Measurements from ENCODE around the gene C1orf53.

The C1orf53 gene

DNA sequence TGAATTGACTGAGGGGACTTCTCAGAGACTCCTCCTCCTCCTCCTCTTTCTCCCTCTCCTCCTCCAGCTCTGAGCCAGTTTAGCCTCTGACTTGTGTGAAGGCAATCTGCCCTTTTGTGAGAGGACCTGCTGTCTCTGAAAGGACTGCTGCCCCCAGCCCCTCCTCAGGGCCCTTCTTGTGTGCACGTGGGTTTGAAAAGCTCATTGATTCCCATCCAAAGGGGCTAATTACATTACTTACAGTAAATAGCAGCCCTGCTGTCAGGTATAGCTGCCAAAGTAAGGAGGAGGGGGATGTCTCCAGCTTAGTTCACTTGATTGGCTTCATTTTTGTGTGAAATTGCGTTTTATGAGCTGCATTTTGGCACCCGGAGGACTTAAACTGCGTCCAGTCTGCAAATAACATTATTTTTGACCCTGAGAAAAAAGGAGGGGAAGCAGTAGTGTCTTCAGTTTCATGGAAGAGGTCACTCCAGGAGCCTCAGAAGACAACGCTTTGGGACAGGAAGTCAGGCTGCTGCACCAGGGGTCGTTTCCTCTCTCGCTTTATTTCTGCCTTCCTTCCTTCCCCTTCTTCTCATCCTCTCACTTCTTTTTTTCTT, 12.9 kb downstream of the C1orf53 start:
- no peak for TF ChIP-seq CTCF (IDR thresholded peaks at IDR 0.05; ENCODE audit: extremely low read depth, insufficient read depth, missing control alignments)
- no peak for DNase-seq (ENCODE audit: low spot score)

GRCh38 chr1:197915862-197916499, 13.6 kb downstream of the C1orf53 start:
- DNase-seq (ENCODE audit: low spot score): peak; percentile 36
- TF ChIP-seq CTCF (IDR thresholded peaks at IDR 0.05; ENCODE audit: extremely low read depth, insufficient read depth, missing control alignments): peak; percentile 26
- in situ Hi-C loops (cut with MboI; ENCODE audit: low pct_unique_long_range_greater_than_20kb, low sequenced_read_pairs, unreplicated experiment): no loop called here

More for the DNA sequence above, 12.9 kb downstream of the C1orf53 start:
- in situ Hi-C loops (cut with MboI; ENCODE audit: low pct_unique_long_range_greater_than_20kb, low sequenced_read_pairs, unreplicated experiment): no loop called here

DNA sequence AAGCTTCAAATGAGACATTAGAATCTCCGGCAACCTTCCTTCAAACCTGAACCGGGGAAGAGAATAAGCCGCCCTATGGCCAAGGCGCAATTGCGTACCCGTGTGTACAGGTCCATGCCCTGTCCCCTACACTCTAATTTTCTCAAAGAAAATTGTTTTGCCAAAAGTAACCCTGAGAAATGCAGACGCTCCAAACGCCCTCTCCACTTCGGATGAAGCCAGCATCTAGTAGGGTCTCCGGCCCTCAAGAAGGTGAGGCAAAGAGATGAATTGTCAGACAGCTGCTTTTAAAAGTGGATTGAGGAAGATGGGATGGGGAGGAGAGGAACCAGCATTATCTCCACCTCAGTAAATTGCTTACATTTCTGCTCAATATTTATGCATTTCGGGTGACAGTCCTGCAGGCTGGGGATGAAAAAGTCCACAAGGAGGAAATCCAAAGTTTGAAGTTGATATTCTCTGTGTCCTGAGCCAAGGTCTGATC, 14.1 kb downstream of the C1orf53 start:
- in situ Hi-C loops (cut with MboI; ENCODE audit: low pct_unique_long_range_greater_than_20kb, low sequenced_read_pairs, unreplicated experiment): no loop called here
- no peak for TF ChIP-seq CTCF (IDR thresholded peaks at IDR 0.05; ENCODE audit: extremely low read depth, insufficient read depth, missing control alignments)

DNA sequence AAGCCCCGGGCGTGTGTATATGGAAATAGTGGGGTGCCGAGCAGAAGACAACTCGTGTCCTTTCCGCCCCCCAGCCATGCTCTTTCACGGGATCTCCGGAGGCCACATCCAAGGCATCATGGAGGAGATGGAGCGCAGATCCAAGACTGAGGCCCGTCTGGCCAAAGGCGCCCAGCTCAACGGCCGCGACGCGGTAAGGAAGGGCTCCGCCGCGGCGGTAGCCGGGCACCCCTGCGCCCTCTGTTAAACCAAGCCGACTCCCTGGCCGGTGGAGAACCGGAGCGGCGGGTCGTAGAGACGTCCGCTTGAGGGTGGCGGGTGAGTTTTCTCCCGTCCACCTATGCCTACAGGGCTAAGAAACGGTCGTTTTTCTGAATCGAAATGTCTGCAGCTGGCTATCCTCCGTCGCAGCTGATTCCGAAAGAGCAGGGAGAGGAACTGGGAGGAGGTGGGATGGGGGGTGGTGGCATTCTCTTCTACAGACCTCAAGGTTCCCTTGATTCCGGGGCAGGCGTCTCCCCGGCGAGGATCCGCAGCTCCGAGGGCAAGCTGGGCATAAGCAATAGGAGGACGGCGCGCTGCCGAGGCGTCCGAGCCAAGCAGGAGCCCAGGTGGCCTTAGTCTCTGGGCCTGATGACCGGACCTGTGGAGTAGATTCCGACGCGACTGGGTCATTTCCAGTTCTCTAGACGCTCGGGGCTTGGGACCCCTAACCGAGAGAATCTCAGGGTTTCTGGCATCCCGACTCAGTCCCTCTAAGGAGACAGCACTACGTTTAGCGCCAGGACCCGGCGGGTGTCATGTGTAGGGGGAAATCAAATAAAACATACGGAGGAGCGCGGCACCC, 15.6 kb downstream of the C1orf53 start:
- DNase-seq (ENCODE audit: low spot score): peak; percentile 19
- in situ Hi-C loops (cut with MboI; ENCODE audit: low pct_unique_long_range_greater_than_20kb, low sequenced_read_pairs, unreplicated experiment): no loop called here
- TF ChIP-seq CTCF (IDR thresholded peaks at IDR 0.05; ENCODE audit: extremely low read depth, insufficient read depth, missing control alignments): no peak

More for the DNA sequence above, 14.1 kb downstream of the C1orf53 start:
- peak; percentile 24 for DNase-seq (ENCODE audit: low spot score)

DNA sequence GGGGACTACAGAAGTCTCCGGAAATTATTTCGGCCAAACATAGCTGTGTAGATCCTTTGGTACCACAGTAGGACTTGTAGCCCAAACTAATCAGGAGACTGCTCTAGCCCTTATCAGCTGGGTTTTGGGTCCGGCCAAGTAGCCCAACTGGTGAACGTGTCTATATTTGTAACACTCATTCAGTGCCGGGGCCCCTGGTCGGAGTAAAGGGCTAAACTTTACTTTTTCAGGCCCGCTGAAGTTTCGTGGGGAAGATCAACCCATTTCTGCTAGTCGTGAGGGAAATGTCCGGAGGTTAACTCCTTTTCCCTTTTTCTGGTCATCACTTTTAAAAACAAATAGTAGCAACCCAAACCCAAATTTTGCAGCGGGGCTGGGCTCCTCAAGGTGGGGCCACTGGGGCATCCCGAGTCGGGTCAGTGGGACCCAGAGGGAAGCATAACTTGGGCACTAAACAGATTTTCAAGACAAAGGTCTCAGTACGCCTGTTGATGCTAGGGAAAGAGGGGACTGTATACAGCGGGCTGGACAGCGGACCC, 16.4 kb downstream of the C1orf53 start:
- no peak for DNase-seq (ENCODE audit: low spot score)
- in situ Hi-C loops (cut with MboI; ENCODE audit: low pct_unique_long_range_greater_than_20kb, low sequenced_read_pairs, unreplicated experiment): no loop called here
- no peak for TF ChIP-seq CTCF (IDR thresholded peaks at IDR 0.05; ENCODE audit: extremely low read depth, insufficient read depth, missing control alignments)

GRCh38 chr1:197919346-197920066, 17.1 kb downstream of the C1orf53 start:
- no peak for TF ChIP-seq CTCF (IDR thresholded peaks at IDR 0.05; ENCODE audit: extremely low read depth, insufficient read depth, missing control alignments)
- peak; percentile 33 for DNase-seq (ENCODE audit: low spot score)
- in situ Hi-C loops (cut with MboI; ENCODE audit: low pct_unique_long_range_greater_than_20kb, low sequenced_read_pairs, unreplicated experiment): no loop called here
